Small intestine (tissue), 7 donors: ENCODE measurements around the gene PMPCB. TPM values are rescaled to one million over a fixed set of nuclear protein-coding genes. Genes with fewer than 3 reads are reported as not detected.

Source experiments
- DNase-seq, 2 donors: peaks; one replicate each; pipeline versions ENCODE4 v3.0.0 to v3.0.0-alpha.2; 2013
- FAIRE-seq: peaks from 2 replicates; lab custom pipeline; 2012; peaks lifted over from hg19 to GRCh38; lab: Jason Lieb, UNC
- H3K27ac ChIP-seq, 3 donors: one replicate each; pipeline ENCODE4 v1.5.1; 2013; ENCODE audit warnings: low read length in 2 of 3, mild to moderate bottlenecking in 2 of 3, control low read depth in 1 of 3, inconsistent platforms in 1 of 3, low read depth in 1 of 3, moderate library complexity in 1 of 3
- H3K27me3 ChIP-seq, 3 donors: one replicate each; pipeline ENCODE4 v1.6.1; 2013; ENCODE audit warnings: low read length in 3 of 3, inconsistent platforms in 1 of 3; ENCODE audit not compliant: control insufficient read depth in 3 of 3, insufficient read depth in 3 of 3
- H3K36me3 ChIP-seq, 3 donors: one replicate each; pipeline ENCODE4 v1.6.1; 2013; ENCODE audit warnings: low read length in 3 of 3, inconsistent platforms in 1 of 3, low read depth in 1 of 3, mild to moderate bottlenecking in 1 of 3, moderate library complexity in 1 of 3; ENCODE audit not compliant: control insufficient read depth in 3 of 3, insufficient read depth in 2 of 3
- H3K4me1 ChIP-seq, 3 donors: one replicate each; pipeline ENCODE4 v1.6.1; 2013; ENCODE audit warnings: low read length in 2 of 3, inconsistent platforms in 1 of 3, low read depth in 1 of 3, mild to moderate bottlenecking in 1 of 3, moderate library complexity in 1 of 3; ENCODE audit not compliant: control insufficient read depth in 3 of 3, insufficient read depth in 2 of 3
- H3K4me3 ChIP-seq, 3 donors: one replicate each; pipeline ENCODE4 v1.5.1; 2013; ENCODE audit warnings: low read length in 3 of 3, control low read depth in 1 of 3, inconsistent platforms in 1 of 3, low read depth in 1 of 3, mild to moderate bottlenecking in 1 of 3, moderate library complexity in 1 of 3
- H3K9me3 ChIP-seq, 2 donors: one replicate each; pipeline ENCODE4 v1.6.1; 2013; ENCODE audit warnings: low read depth in 1 of 2, low read length in 1 of 2; ENCODE audit not compliant: control insufficient read depth in 2 of 2, insufficient read depth in 1 of 2
- WGBS, 3 donors: extraction: QIAGEN DNeasy Blood & Tissue Kit; methylation state at CpG; one replicate each; pipeline ENCODE4 v1.1.7; 2013; 5-methylcytosine and 5-hydroxymethylcytosine counted together
- polyA plus RNA-seq, 4 donors: library from polyadenylated mRNA; stranded (reverse) in 3 of 4; unstranded in 1 of 4; fragments of 200-250 nt in 3 of 4; fragments of 120-200 nt in 1 of 4; gene quantifications; one replicate each; pipeline versions ENCODE4 v1.2.1 to v1.2.3, GENCODE V29; 2013
- donor health status: healthy with polysubstance abuse.
- donor health status: control.
- donor health status: control.
- donor health status: Bipolar disorder and iron deficiency.
- donor health status: healthy.

Gene PMPCB
- polyA plus RNA-seq, 4 donors: 53.8 to 89.2 (median 60.9) TPM

GRCh38 chr7:103299660-103300059, 2.4 kb downstream of the PMPCB start:
- H3K4me3 ChIP-seq: no peak overlapping the region
- 84 to 96% (median 91%) methylated on average over 6 of the region's 6 CpGs for WGBS, 3 donors
- FAIRE-seq: no peak
- no peak overlapping the region for H3K27ac ChIP-seq
- peaks cover 3 to 9% (median 4%) of the 10 kb centered on the region in 3 donors for H3K4me1 ChIP-seq
- H3K27me3 ChIP-seq: no peaks in the 10 kb centered on the region
- peaks cover 0 to 18% (median 12%) of the 10 kb centered on the region in 3 donors for H3K36me3 ChIP-seq
- H3K9me3 ChIP-seq: no peaks in the 10 kb centered on the region
- DNase-seq: no peak

DNA sequence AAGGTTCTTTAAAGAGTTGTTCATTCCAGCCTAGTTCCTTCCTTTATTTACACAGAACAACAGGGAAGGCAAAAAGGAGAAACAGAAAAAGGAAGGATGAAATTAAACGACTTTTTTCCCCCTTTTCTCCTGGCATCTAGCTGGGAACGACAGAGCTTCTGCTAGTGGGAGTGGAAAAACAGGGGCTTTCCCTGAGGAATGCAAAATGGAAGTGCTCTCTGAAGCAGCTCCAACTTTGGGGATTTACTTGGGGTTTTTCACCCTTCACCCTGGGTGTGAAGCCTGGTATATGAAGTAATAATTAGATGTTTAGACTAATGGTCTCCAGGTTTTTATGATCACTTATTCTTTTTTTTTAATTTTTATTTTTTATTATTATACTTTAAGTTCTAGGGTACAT, 4.2 kb downstream of the PMPCB start:
- Histone ChIP-seq H3K27me3 (no peaks in the 10 kb centered on the region), H3K36me3 (peaks cover 5 to 23% (median 12%) of the 10 kb centered on the region in 3 donors), H3K4me3 (no peak overlapping the region), H3K27ac (no peak overlapping the region), H3K4me1 (peaks cover 3 to 9% (median 4%) of the 10 kb centered on the region in 3 donors), H3K9me3 (no peaks in the 10 kb centered on the region)
- no peak for FAIRE-seq
- WGBS, 3 donors: 61 to 70% (median 64%) methylated on average over 2 of the region's 2 CpGs
- DNase-seq: no peak

- no peak overlapping the region for H3K27ac ChIP-seq
- H3K27me3 ChIP-seq: no peaks in the 10 kb centered on the region
- H3K4me3 ChIP-seq: no peak overlapping the region
- WGBS, 3 donors: 62 to 75% (median 67%) methylated on average over 3 of the region's 3 CpGs
- FAIRE-seq (no peak), DNase-seq (no peak)
- H3K9me3 ChIP-seq: no peaks in the 10 kb centered on the region
- H3K36me3 ChIP-seq: peaks cover 7 to 27% (median 14%) of the 10 kb centered on the region in 3 donors
- no peaks in the 10 kb centered on the region for H3K4me1 ChIP-seq
Measured at GRCh38 chr7:103307503-103308231, 10.4 kb downstream of the PMPCB start.

GRCh38 chr7:103314852-103315251, 17.6 kb downstream of the PMPCB start:
- FAIRE-seq (no peak), DNase-seq (no peak)
- no peak overlapping the region for H3K4me3 ChIP-seq
- peaks cover 18 to 32% (median 24%) of the 10 kb centered on the region in 3 donors for H3K36me3 ChIP-seq
- no peaks in the 10 kb centered on the region for H3K9me3 ChIP-seq
- 77 to 83% (median 81%) methylated on average over 2 of the region's 2 CpGs for WGBS, 3 donors
- peaks cover 0 to 6% (median 0%) of the 10 kb centered on the region in 3 donors for H3K4me1 ChIP-seq
- H3K27me3 ChIP-seq: no peaks in the 10 kb centered on the region
- H3K27ac ChIP-seq: no peak overlapping the region

DNA sequence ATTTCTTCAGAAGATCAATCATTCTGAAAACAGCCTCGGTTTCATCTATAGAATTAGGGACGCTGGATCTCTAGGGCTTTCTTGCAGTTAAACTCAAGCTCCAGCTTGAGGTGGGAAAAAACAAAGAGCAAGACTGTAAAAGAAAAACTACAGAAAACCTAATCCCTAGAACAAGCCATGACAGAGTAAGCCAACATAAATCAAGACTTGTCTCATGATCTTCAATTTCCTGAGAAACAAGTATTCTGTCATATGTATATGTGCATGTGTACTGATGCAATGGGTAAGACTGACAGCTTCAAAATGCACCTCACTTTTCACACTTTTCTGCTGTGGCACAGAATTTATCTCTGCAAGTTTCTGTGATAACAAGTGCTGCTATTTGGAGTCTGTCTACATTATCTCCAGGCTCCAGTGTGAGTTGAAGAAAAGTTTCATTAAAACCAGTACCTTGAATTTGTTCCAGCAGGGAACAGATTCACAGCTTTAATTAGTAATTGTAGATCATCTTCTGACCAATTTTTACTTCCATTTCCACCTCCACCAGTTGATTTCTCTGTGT, 19.2 kb downstream of the PMPCB start:
- DNase-seq (no peak), FAIRE-seq (no peak)
- Histone ChIP-seq H3K4me1 (peaks cover 0 to 6% (median 0%) of the 10 kb centered on the region in 3 donors), H3K36me3 (peaks cover 18 to 34% (median 34%) of the 10 kb centered on the region in 3 donors), H3K9me3 (no peaks in the 10 kb centered on the region), H3K4me3 (no peak overlapping the region), H3K27me3 (no peaks in the 10 kb centered on the region), H3K27ac (no peak overlapping the region)
- WGBS, 3 donors: 88 to 91% (median 90%) methylated on average over 2 of the region's 2 CpGs

- H3K4me1 ChIP-seq: peaks cover 0 to 6% (median 0%) of the 10 kb centered on the region in 3 donors
- no peak overlapping the region for H3K4me3 ChIP-seq
- H3K9me3 ChIP-seq: no peaks in the 10 kb centered on the region
- DNase-seq (no peak), FAIRE-seq (no peak)
- H3K36me3 ChIP-seq: peaks cover 22 to 37% (median 34%) of the 10 kb centered on the region in 3 donors
- no peaks in the 10 kb centered on the region for H3K27me3 ChIP-seq
- H3K27ac ChIP-seq: no peak overlapping the region
Measured at GRCh38 chr7:103317009-103317408, 19.8 kb downstream of the PMPCB start.

DNA sequence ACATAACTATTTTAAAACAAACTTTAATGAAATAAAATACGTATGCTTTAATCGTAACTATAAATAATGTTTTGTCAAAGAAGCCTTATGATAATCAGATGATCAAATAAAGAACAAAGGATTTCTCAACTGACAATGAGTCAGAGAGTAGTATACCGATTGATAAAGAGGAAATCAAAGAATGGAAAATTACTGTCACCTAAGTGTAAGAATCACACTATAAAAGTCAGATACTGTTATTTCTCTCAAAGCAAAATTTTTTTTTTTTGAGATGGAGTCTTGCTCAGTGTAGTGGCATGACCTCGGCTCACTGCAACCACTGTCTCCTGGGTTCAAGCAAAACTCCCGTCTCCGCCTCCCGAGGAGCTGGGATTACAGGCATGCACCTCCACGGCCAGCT, 28.5 kb downstream of the PMPCB start:
- FAIRE-seq (no peak), DNase-seq (no peak)
- no peaks in the 10 kb centered on the region for H3K4me1 ChIP-seq
- peaks cover 11 to 35% (median 13%) of the 10 kb centered on the region in 3 donors for H3K36me3 ChIP-seq
- no peaks in the 10 kb centered on the region for H3K9me3 ChIP-seq
- WGBS, 3 donors: 89 to 91% (median 90%) methylated on average over 8 of the region's 8 CpGs
- H3K4me3 ChIP-seq: no peak overlapping the region
- H3K27me3 ChIP-seq: no peaks in the 10 kb centered on the region
- no peak overlapping the region for H3K27ac ChIP-seq

- Histone ChIP-seq H3K27me3 (no peaks in the 10 kb centered on the region), H3K4me3 (no peak overlapping the region), H3K4me1 (peaks cover 0 to 3% (median 0%) of the 10 kb centered on the region in 3 donors), H3K9me3 (no peaks in the 10 kb centered on the region), H3K36me3 (peaks cover 8 to 39% (median 12%) of the 10 kb centered on the region in 3 donors), H3K27ac (no peak overlapping the region)
- FAIRE-seq (no peak), DNase-seq (no peak)
- WGBS, 3 donors: 92% methylated on average over 2 of the region's 2 CpGs
Measured at GRCh38 chr7:103336761-103337160, 39.5 kb downstream of the PMPCB start.
